Natural killer cell (primary cell): ENCODE measurements around the gene HMGCS2. TPM values are rescaled to one million over a fixed set of nuclear protein-coding genes. Genes with fewer than 3 reads are reported as not detected.

Source experiments
- ATAC-seq, 3 donors: fragments of 150-1000 bp in 2 of 3; fragments of 200-7000 bp in 1 of 3; cut with Tn5 transposase; 1 replicate in 1 of 3; 2 replicates in 2 of 3; pipeline ENCODE4 v1.10.0; 2021; ENCODE audit warnings: mild to moderate bottlenecking in 2 of 3, moderate library complexity in 2 of 3
- DNase-seq, 2 donors: peaks; one replicate each; pipeline versions ENCODE4 v3.0.0 to v3.0.0-alpha.2; 2013 to 2021; ENCODE audit warnings: mixed read lengths in 1 of 2
- H3K27ac ChIP-seq: one replicate; pipeline ENCODE4 v1.5.1; 2013; ENCODE audit warnings: mild to moderate bottlenecking, low read length
- H3K27me3 ChIP-seq: one replicate; pipeline ENCODE4 v1.6.1; 2013; ENCODE audit warnings: low read length; ENCODE audit not compliant: control insufficient read depth, insufficient read depth
- H3K36me3 ChIP-seq: one replicate; pipeline ENCODE4 v1.6.1; 2013; ENCODE audit warnings: low read length; ENCODE audit not compliant: control insufficient read depth, insufficient read depth
- H3K4me1 ChIP-seq: one replicate; pipeline ENCODE4 v1.6.1; 2013; ENCODE audit warnings: low read length; ENCODE audit not compliant: control insufficient read depth, insufficient read depth
- H3K4me3 ChIP-seq: one replicate; pipeline ENCODE4 v1.5.1; 2013; ENCODE audit warnings: low read length
- H3K9me3 ChIP-seq: one replicate; pipeline ENCODE4 v1.6.1; 2013; ENCODE audit warnings: low read length; ENCODE audit not compliant: control insufficient read depth, insufficient read depth
- H3K27ac Mint-ChIP-seq, 2 donors: one replicate each; pipeline ENCODE4 v1.8.0; 2022; ENCODE audit warnings: mild to moderate bottlenecking in 2 of 2, mixed read lengths in 2 of 2, moderate library complexity in 1 of 2
- H3K27me3 Mint-ChIP-seq, 2 donors: one replicate each; pipeline ENCODE4 v1.8.0; 2022; ENCODE audit warnings: low read depth in 2 of 2, mixed read lengths in 2 of 2
- H3K36me3 Mint-ChIP-seq: one replicate; pipeline ENCODE4 v1.8.0; 2022; ENCODE audit warnings: mixed read lengths
- H3K4me1 Mint-ChIP-seq, 2 donors: one replicate each; pipeline ENCODE4 v1.8.0; 2022; ENCODE audit warnings: mixed read lengths in 2 of 2
- H3K4me3 Mint-ChIP-seq: one replicate; pipeline ENCODE4 v1.8.0; 2022; ENCODE audit warnings: mild to moderate bottlenecking, moderate library complexity, mixed read lengths
- H3K9me3 Mint-ChIP-seq, 2 donors: one replicate each; pipeline ENCODE4 v1.8.0; 2022; ENCODE audit warnings: mixed read lengths in 2 of 2
- WGBS: methylation state at CpG from one replicate; pipeline ENCODE4 v1.1.7; 2013; ENCODE audit warnings: missing lambda C conversion rate; ENCODE audit not compliant: insufficient coverage; 5-methylcytosine and 5-hydroxymethylcytosine counted together
- intact Hi-C: fragments of 100-400 bp; cut with micrococcal nuclease; formaldehyde crosslinking; loops from one replicate; pipeline ENCODE4 v1.14.2; 2022
- total RNA-seq, 4 donors: library from RNA; stranded (reverse); fragments of 120-200 nt in 1 of 4; gene quantifications; one replicate each; pipeline versions ENCODE4 v1.2.3 to v1.2.4, GENCODE V29; 2013 to 2022
- TF ChIP-seq, protein P1 (sequence below): fragments of 200-600 bp; IDR thresholded peaks from one replicate; pipeline ENCODE4 v1.8.0; 2022; ENCODE audit warnings: antibody characterized with exemption

Gene HMGCS2
- total RNA-seq, 3 donors from 2014 or later (not counting 1 experiment from before 2014, with no cell fraction given), result not detected

DNA sequence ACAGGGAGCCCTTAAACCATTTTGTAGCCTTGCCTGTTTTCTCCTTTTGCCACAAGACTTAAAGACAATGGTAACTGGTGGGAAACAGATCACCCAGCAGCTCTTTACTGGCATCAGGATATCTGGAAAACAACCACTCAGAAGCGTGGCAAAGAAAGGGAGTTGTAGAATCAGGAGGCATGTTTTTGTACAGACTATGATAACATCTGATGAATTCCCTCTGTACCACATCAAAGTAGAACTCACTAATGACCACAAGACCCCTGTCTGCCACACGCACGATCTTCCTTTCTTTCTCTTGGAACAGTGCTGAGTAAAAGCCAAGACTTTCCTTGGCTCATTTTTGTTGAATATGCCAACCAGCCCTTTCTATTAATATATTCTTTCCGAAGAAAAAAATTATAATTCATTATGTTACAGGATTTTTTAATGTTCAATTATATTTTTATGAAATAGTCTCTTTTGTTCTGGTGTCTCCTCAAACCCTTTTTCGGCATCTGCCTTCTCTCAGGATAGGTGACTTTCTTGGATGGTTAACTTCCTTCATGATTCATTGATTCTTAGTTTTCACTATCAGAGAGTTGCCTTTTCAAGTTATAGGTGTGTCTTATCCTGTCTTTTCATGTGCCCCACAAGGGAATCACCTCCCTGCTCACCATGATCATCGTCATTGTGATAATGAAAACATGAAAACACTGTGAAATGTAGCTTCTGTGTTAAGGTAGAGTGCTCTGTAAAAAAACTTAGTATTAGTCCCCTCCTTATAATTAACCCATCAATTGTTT is 64.8 kb downstream of the HMGCS2 start:
- H3K27me3 ChIP-seq, result no peaks in the 10 kb centered on the region
- peaks cover 10% of the 10 kb centered on the region for H3K36me3 Mint-ChIP-seq
- H3K4me3 Mint-ChIP-seq, result no peak overlapping the region
- no peaks in the 10 kb centered on the region for H3K4me1 ChIP-seq
- no peak overlapping the region for H3K27ac Mint-ChIP-seq
- H3K4me3 ChIP-seq, result no peak overlapping the region
- H3K9me3 Mint-ChIP-seq, result peaks cover 2 to 8% of the 10 kb centered on the region in 2 donors
- H3K27ac ChIP-seq, result no peak overlapping the region
- H3K4me1 Mint-ChIP-seq, result no peaks in the 10 kb centered on the region
- TF ChIP-seq, protein P1, sequence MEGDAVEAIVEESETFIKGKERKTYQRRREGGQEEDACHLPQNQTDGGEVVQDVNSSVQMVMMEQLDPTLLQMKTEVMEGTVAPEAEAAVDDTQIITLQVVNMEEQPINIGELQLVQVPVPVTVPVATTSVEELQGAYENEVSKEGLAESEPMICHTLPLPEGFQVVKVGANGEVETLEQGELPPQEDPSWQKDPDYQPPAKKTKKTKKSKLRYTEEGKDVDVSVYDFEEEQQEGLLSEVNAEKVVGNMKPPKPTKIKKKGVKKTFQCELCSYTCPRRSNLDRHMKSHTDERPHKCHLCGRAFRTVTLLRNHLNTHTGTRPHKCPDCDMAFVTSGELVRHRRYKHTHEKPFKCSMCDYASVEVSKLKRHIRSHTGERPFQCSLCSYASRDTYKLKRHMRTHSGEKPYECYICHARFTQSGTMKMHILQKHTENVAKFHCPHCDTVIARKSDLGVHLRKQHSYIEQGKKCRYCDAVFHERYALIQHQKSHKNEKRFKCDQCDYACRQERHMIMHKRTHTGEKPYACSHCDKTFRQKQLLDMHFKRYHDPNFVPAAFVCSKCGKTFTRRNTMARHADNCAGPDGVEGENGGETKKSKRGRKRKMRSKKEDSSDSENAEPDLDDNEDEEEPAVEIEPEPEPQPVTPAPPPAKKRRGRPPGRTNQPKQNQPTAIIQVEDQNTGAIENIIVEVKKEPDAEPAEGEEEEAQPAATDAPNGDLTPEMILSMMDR, result no peak
- peaks cover 6% of the 10 kb centered on the region for H3K9me3 ChIP-seq
- H3K27me3 Mint-ChIP-seq, result peaks cover 6 to 27% of the 10 kb centered on the region in 2 donors
- intact Hi-C loops, result no loop called here
- no peak for ATAC-seq
- H3K36me3 ChIP-seq, result no peaks in the 10 kb centered on the region
- no peak for DNase-seq
- 74% methylated on average over 4 of the region's 6 CpGs for WGBS

- no peak overlapping the region for H3K27ac Mint-ChIP-seq
- no peak overlapping the region for H3K4me3 ChIP-seq
- peaks cover 10% of the 10 kb centered on the region for H3K36me3 Mint-ChIP-seq
- H3K9me3 Mint-ChIP-seq, result peaks cover 2 to 8% of the 10 kb centered on the region in 2 donors
- H3K27me3 Mint-ChIP-seq, result peaks cover 9 to 34% of the 10 kb centered on the region in 2 donors
- intact Hi-C loops, result no loop called here
- no peaks in the 10 kb centered on the region for H3K4me1 Mint-ChIP-seq
- H3K4me3 Mint-ChIP-seq, result no peak overlapping the region
- no peak for ATAC-seq
- H3K4me1 ChIP-seq, result no peaks in the 10 kb centered on the region
- H3K36me3 ChIP-seq, result no peaks in the 10 kb centered on the region
- H3K9me3 ChIP-seq, result peaks cover 6% of the 10 kb centered on the region
- no peaks in the 10 kb centered on the region for H3K27me3 ChIP-seq
- H3K27ac ChIP-seq, result no peak overlapping the region
- 86% methylated on average over 2 of the region's 2 CpGs for WGBS
- no peak for DNase-seq
- TF ChIP-seq, protein P1, result no peak
Observed at GRCh38 chr1:119702384-119702783, 66.3 kb downstream of the HMGCS2 start.

GRCh38 chr1:119701659-119702058 is 67.0 kb downstream of the HMGCS2 start:
- no peaks in the 10 kb centered on the region for H3K36me3 ChIP-seq
- TF ChIP-seq, protein P1, result no peak
- no peaks in the 10 kb centered on the region for H3K27me3 ChIP-seq
- Mint-ChIP-seq H3K27ac (no peak overlapping the region), H3K27me3 (peaks cover 9 to 34% of the 10 kb centered on the region in 2 donors), H3K36me3 (peaks cover 10% of the 10 kb centered on the region), H3K9me3 (peaks cover 2 to 8% of the 10 kb centered on the region in 2 donors), H3K4me1 (no peaks in the 10 kb centered on the region), H3K4me3 (no peak overlapping the region)
- peaks cover 6% of the 10 kb centered on the region for H3K9me3 ChIP-seq
- ATAC-seq, result no peak
- H3K27ac ChIP-seq, result no peak overlapping the region
- H3K4me1 ChIP-seq, result no peaks in the 10 kb centered on the region
- DNase-seq, result no peak
- intact Hi-C loops, result no loop called here
- no peak overlapping the region for H3K4me3 ChIP-seq

GRCh38 chr1:119700326-119700725 is 68.4 kb downstream of the HMGCS2 start:
- H3K27ac Mint-ChIP-seq, result no peak overlapping the region
- intact Hi-C loops, result no loop called here
- no peak for DNase-seq
- H3K27me3 Mint-ChIP-seq, result peaks cover 12 to 30% of the 10 kb centered on the region in 2 donors
- H3K9me3 Mint-ChIP-seq, result peaks cover 2 to 10% of the 10 kb centered on the region in 2 donors
- TF ChIP-seq, protein P1, result no peak
- 64% methylated on average over 2 of the region's 2 CpGs for WGBS
- no peaks in the 10 kb centered on the region for H3K4me1 ChIP-seq
- H3K9me3 ChIP-seq, result peaks cover 6% of the 10 kb centered on the region
- no peak overlapping the region for H3K27ac ChIP-seq
- peaks cover 10% of the 10 kb centered on the region for H3K36me3 Mint-ChIP-seq
- H3K36me3 ChIP-seq, result no peaks in the 10 kb centered on the region
- H3K4me1 Mint-ChIP-seq, result no peaks in the 10 kb centered on the region
- H3K4me3 ChIP-seq, result no peak overlapping the region
- H3K4me3 Mint-ChIP-seq, result no peak overlapping the region
- H3K27me3 ChIP-seq, result no peaks in the 10 kb centered on the region
- no peak for ATAC-seq
